Ishikawa (cell line): ENCODE results near the gene PRR11.

Source experiments
- CEBPB ChIP-seq: IDR thresholded peaks from 2 replicates; pipeline ENCODE4 v1.6.1; 2012
- CREB1 ChIP-seq: IDR thresholded peaks from 2 replicates; pipeline ENCODE4 v1.6.1; 2012; ENCODE audit warnings: low read depth
- EP300 ChIP-seq: IDR thresholded peaks from 2 replicates; pipeline ENCODE4 v1.6.1; 2012; ENCODE audit warnings: borderline replicate concordance
- FOXM1 ChIP-seq: IDR thresholded peaks from 2 replicates; pipeline ENCODE4 v1.6.1; 2012; ENCODE audit warnings: low read depth, borderline replicate concordance
- RAD21 ChIP-seq: IDR thresholded peaks from 2 replicates; pipeline ENCODE4 v1.6.1; 2012; ENCODE audit warnings: low read depth
- REST ChIP-seq: IDR thresholded peaks from 2 replicates; pipeline ENCODE4 v1.6.1; 2012; ENCODE audit warnings: low read depth, mild to moderate bottlenecking
- TAF1 ChIP-seq: IDR thresholded peaks from 2 replicates; pipeline ENCODE4 v1.6.1; 2012; ENCODE audit warnings: low read depth, mild to moderate bottlenecking
- USF1 ChIP-seq: IDR thresholded peaks from 2 replicates; pipeline ENCODE4 v1.6.1; 2012
- YY1 ChIP-seq: IDR thresholded peaks from 2 replicates; pipeline ENCODE4 v1.6.1; 2012; ENCODE audit warnings: low read depth

DNA sequence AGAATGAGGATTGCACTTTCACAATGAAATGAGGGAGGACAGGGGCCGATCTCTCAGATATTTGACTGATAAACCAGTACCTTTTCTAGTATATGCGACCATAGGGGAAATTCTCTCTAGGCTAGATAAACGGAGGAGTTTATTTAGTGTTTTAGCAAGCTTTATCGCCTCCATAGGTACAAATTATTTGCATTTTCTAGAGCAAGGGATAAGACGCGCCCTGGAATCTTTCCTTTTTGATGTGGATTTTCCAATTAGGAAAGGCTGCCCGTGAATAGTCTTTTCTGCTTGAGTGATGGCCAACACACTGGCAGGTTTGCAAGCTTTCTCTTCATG lies 64.4 kb downstream of the PRR11 start:
- TF ChIP-seq USF1 (no peak), EP300 (no peak), REST (no peak), TAF1 (no peak; the same call in 1 of the 2 replicates), CEBPB (no peak), CREB1 (no peak), RAD21 (no peak), YY1 (no peak), FOXM1 (no peak)
